ENCODE results near the gene DCBLD1. TPM values are rescaled to one million over a fixed set of nuclear protein-coding genes. Genes with fewer than 3 reads are reported as not detected.

The DCBLD1 gene
- total RNA-seq, 2 donors from 2014 or later = 8.8 to 17.6 TPM

GRCh38 chr6:117495869-117496268 is 13.4 kb downstream of the DCBLD1 start:
- TF ChIP-seq POLR2AphosphoS5 (IDR thresholded peaks at IDR 0.05) (no peak), CTCF (IDR thresholded peaks at IDR 0.05) (no peak), POLR2A (IDR thresholded peaks at IDR 0.05) (no peak)
- no peak for DNase-seq (ENCODE audit: low spot score)
- Histone ChIP-seq H3K36me3 (no peaks in the 10 kb centered on the region), H3K27ac (no peak overlapping the region), H3K9me3 (no peaks in the 10 kb centered on the region), H3K4me3 (no peak overlapping the region), H3K27me3 (replicated peaks; ENCODE audit: insufficient read depth) (no peaks in the 10 kb centered on the region), H3K4me1 (replicated peaks) (no peaks in the 10 kb centered on the region)
- 57% methylated on average over 2 of the region's 2 CpGs for WGBS
- intact Hi-C loops (cut with DNase I) = no loop called here

- Histone ChIP-seq H3K27ac (no peak overlapping the region), H3K36me3 (no peaks in the 10 kb centered on the region), H3K4me1 (replicated peaks) (no peaks in the 10 kb centered on the region), H3K27me3 (replicated peaks; ENCODE audit: insufficient read depth) (no peaks in the 10 kb centered on the region), H3K4me3 (no peak overlapping the region), H3K9me3 (no peaks in the 10 kb centered on the region)
- intact Hi-C loops (cut with DNase I) = no loop called here
- no peak for TF ChIP-seq CTCF (IDR thresholded peaks at IDR 0.05)
- no peak for TF ChIP-seq POLR2A (IDR thresholded peaks at IDR 0.05)
- no peak for TF ChIP-seq POLR2AphosphoS5 (IDR thresholded peaks at IDR 0.05)
- no peak for DNase-seq (ENCODE audit: low spot score)
- 95% methylated on average over 1 of the region's 1 CpG for WGBS
These were observed 14.0 kb downstream of the DCBLD1 start for GRCh38 chr6:117496383-117496990.

DNA sequence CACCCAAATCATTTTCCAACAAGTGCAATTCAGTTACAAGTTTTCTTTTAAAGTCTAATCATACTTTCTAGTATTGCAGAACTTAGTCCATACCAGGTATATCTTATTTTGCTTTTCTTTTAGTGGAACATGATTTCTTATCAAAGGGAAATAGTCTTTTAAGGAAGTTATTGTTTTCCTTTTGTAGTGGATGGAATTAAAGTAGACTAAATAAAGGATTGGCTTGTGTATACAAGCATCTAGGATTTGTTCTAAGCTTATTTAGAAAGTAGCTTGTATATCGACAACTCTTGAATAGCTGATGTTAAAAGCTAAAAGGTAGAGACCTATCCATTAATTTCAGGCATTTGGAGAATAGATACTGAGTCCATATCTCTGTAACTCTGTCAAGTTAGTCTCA is 14.8 kb downstream of the DCBLD1 start:
- Histone ChIP-seq H3K27ac (no peak overlapping the region), H3K36me3 (no peaks in the 10 kb centered on the region), H3K9me3 (no peaks in the 10 kb centered on the region), H3K4me1 (replicated peaks) (no peaks in the 10 kb centered on the region), H3K27me3 (replicated peaks; ENCODE audit: insufficient read depth) (no peaks in the 10 kb centered on the region), H3K4me3 (no peak overlapping the region)
- DNase-seq (ENCODE audit: low spot score) = no peak
- 63% methylated on average over 1 of the region's 1 CpG for WGBS
- TF ChIP-seq POLR2A (IDR thresholded peaks at IDR 0.05) (no peak), POLR2AphosphoS5 (IDR thresholded peaks at IDR 0.05) (no peak), CTCF (IDR thresholded peaks at IDR 0.05) (no peak)
- intact Hi-C loops (cut with DNase I) = no loop called here

GRCh38 chr6:117498159-117498558 is 15.7 kb downstream of the DCBLD1 start:
- no peaks in the 10 kb centered on the region for H3K4me1 ChIP-seq (replicated peaks)
- intact Hi-C loops (cut with DNase I) = no loop called here
- H3K27me3 ChIP-seq (replicated peaks; ENCODE audit: insufficient read depth) = no peaks in the 10 kb centered on the region
- 28% methylated on average over 2 of the region's 2 CpGs for WGBS
- no peaks in the 10 kb centered on the region for H3K36me3 ChIP-seq
- TF ChIP-seq CTCF (IDR thresholded peaks at IDR 0.05) = no peak
- TF ChIP-seq POLR2AphosphoS5 (IDR thresholded peaks at IDR 0.05) = no peak
- TF ChIP-seq POLR2A (IDR thresholded peaks at IDR 0.05) = no peak
- DNase-seq (ENCODE audit: low spot score) = no peak
- no peak overlapping the region for H3K27ac ChIP-seq
- no peak overlapping the region for H3K4me3 ChIP-seq
- no peaks in the 10 kb centered on the region for H3K9me3 ChIP-seq

DNA sequence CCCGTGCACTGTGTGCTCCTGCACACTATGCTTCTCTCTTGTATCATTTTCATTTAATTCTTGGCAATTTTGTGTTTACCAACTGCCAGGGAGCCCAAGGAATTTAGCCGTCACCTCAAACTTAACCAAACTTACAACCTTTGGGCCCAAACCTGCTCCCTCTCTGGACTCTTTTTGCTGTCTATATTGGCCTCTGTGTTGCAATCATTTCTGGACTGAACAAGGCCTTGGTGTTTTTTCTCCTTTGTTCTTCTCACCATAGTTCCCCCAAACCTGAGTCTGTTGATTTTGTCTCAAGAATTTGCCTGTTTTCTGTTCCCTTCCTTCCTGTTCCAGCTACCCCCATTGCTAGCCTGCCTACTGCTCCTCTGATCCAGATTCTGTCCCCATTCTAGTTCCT is 19.2 kb downstream of the DCBLD1 start:
- WGBS = 68% methylated on average over 2 of the region's 2 CpGs

More for the DNA sequence above, 19.2 kb downstream of the DCBLD1 start:
- intact Hi-C loops (cut with DNase I) = no loop called here
- no peak overlapping the region for H3K4me3 ChIP-seq
- H3K27me3 ChIP-seq (replicated peaks; ENCODE audit: insufficient read depth) = no peaks in the 10 kb centered on the region
- H3K9me3 ChIP-seq = no peaks in the 10 kb centered on the region
- no peak for TF ChIP-seq CTCF (IDR thresholded peaks at IDR 0.05)
- TF ChIP-seq POLR2A (IDR thresholded peaks at IDR 0.05) = no peak
- TF ChIP-seq POLR2AphosphoS5 (IDR thresholded peaks at IDR 0.05) = no peak
- H3K27ac ChIP-seq = no peak overlapping the region
- no peaks in the 10 kb centered on the region for H3K36me3 ChIP-seq
- H3K4me1 ChIP-seq (replicated peaks) = no peaks in the 10 kb centered on the region
- DNase-seq (ENCODE audit: low spot score) = no peak

All from prostate gland (tissue), 2 donors.